GM12878 (cell line): Measurements from ENCODE around the gene RIPK4.

ENCODE experiments used
- CBFB ChIP-seq: IDR thresholded peaks from 2 replicates; pipeline ENCODE4 v1.6.1; 2016; ENCODE audit warnings: antibody characterized with exemption, low read depth
- CHD4 ChIP-seq: fragments of 200-600 bp; sonication (generic); IDR thresholded peaks from 2 replicates; pipeline ENCODE4 v1.6.1; 2016; ENCODE audit warnings: mild to moderate bottlenecking
- EZH2 ChIP-seq: IDR thresholded peaks from 2 replicates; pipeline ENCODE4 v1.6.1; 2012; ENCODE audit warnings: low read depth, mild to moderate bottlenecking, control low read depth, inconsistent platforms, low read length, borderline replicate concordance; ENCODE audit not compliant: control insufficient read depth
- NRF1 ChIP-seq: conservative IDR thresholded peaks from 2 replicates; pipeline ENCODE4 v1.6.1; 2011; ENCODE audit warnings: mild to moderate bottlenecking, low read depth, low read length, improper control_type of control experiment
- POLR2A ChIP-seq: IDR thresholded peaks from 2 replicates; pipeline ENCODE4 v1.6.1; 2011; ENCODE audit warnings: low read depth, mild to moderate bottlenecking, low read length
- POU2F2 ChIP-seq: IDR thresholded peaks from 3 replicates; pipeline ENCODE4 v1.6.1; 2011; ENCODE audit warnings: low read depth, mild to moderate bottlenecking, low read length, borderline replicate concordance
- SMC3 ChIP-seq: IDR thresholded peaks from 2 replicates; pipeline ENCODE4 v1.6.1; 2011; ENCODE audit warnings: low read length, improper control_type of control experiment, borderline replicate concordance
- SRF ChIP-seq, 2 experiments: IDR thresholded peaks; 2 replicates each; pipeline ENCODE4 v1.6.1; 2011; ENCODE audit warnings: low read depth in 2 of 2, low read length in 2 of 2, mild to moderate bottlenecking in 1 of 2, moderate library complexity in 1 of 2
- TCF7 ChIP-seq: IDR thresholded peaks from 2 replicates; pipeline ENCODE4 v1.6.1; 2014; ENCODE audit warnings: antibody characterized with exemption, borderline replicate concordance
- YY1 ChIP-seq: IDR thresholded peaks from 2 replicates; pipeline ENCODE4 v1.6.1; 2011; ENCODE audit warnings: low read depth, mild to moderate bottlenecking, low read length
- ZBTB4 ChIP-seq: fragments of 450-650 bp; formaldehyde crosslinking; IDR thresholded peaks from 2 replicates; pipeline ENCODE4 v1.4.0; 2022; ENCODE audit warnings: mild to moderate bottlenecking, moderate library complexity
- ZNF592 ChIP-seq: fragments of 450-650 bp; IDR thresholded peaks from 2 replicates; pipeline ENCODE4 v1.6.1; 2017; ENCODE audit warnings: mild to moderate bottlenecking, moderate library complexity
- TF ChIP-seq, protein P1 (sequence below), 3 experiments: IDR thresholded peaks in 2 of 3; conservative IDR thresholded peaks in 1 of 3; 2 replicates each; pipeline ENCODE4 v1.5.1; 2011; ENCODE audit warnings: low read depth in 3 of 3, low read length in 3 of 3, mild to moderate bottlenecking in 3 of 3, control low read depth in 2 of 3, moderate library complexity in 2 of 3, inconsistent platforms in 1 of 3, mixed read lengths in 1 of 3; ENCODE audit not compliant: control insufficient read depth in 2 of 3, insufficient read depth in 1 of 3; ENCODE audit errors: extremely low read depth in 1 of 3
- TF ChIP-seq, protein P2 (sequence below): IDR thresholded peaks from 2 replicates; pipeline ENCODE4 v1.6.1; 2012; ENCODE audit warnings: low read depth, low read length, improper control_type of control experiment

DNA sequence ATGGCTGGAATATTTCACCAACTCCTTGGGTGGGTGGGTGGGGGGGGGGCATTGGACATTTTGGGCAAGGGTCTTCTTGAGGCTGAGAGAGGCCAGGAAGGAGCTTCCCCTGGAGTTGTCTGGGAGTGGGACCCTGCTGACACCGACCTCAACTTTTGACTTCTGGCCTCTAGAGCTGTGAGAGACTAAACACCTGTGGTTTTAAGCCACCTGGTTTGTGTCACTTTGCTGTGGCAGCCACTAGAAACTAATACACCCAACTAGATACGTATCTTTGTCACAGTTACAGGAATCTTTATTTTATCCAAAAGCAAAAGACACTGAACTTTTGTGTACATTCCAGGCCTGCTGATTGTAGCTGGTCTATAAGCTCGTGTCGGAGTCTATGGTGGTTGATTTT is 9.9 kb upstream of the RIPK4 start:
- TF ChIP-seq TCF7: no peak
- TF ChIP-seq POU2F2: no peak
- TF ChIP-seq, protein P1, sequence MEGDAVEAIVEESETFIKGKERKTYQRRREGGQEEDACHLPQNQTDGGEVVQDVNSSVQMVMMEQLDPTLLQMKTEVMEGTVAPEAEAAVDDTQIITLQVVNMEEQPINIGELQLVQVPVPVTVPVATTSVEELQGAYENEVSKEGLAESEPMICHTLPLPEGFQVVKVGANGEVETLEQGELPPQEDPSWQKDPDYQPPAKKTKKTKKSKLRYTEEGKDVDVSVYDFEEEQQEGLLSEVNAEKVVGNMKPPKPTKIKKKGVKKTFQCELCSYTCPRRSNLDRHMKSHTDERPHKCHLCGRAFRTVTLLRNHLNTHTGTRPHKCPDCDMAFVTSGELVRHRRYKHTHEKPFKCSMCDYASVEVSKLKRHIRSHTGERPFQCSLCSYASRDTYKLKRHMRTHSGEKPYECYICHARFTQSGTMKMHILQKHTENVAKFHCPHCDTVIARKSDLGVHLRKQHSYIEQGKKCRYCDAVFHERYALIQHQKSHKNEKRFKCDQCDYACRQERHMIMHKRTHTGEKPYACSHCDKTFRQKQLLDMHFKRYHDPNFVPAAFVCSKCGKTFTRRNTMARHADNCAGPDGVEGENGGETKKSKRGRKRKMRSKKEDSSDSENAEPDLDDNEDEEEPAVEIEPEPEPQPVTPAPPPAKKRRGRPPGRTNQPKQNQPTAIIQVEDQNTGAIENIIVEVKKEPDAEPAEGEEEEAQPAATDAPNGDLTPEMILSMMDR (IDR thresholded peaks at IDR 0.05 in 2 of 3, conservative IDR thresholded peaks at IDR 0.05 in 1 of 3; ENCODE audit: control insufficient read depth in 2 of 3, extremely low read depth in 1 of 3, insufficient read depth in 1 of 3, low read depth in 3 of 3, low read length in 3 of 3): no peak
- TF ChIP-seq CHD4: no peak
- no peak for TF ChIP-seq NRF1
- TF ChIP-seq, protein P2, sequence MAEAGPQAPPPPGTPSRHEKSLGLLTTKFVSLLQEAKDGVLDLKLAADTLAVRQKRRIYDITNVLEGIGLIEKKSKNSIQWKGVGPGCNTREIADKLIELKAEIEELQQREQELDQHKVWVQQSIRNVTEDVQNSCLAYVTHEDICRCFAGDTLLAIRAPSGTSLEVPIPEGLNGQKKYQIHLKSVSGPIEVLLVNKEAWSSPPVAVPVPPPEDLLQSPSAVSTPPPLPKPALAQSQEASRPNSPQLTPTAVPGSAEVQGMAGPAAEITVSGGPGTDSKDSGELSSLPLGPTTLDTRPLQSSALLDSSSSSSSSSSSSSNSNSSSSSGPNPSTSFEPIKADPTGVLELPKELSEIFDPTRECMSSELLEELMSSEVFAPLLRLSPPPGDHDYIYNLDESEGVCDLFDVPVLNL: no peak
- TF ChIP-seq SMC3: no peak
- TF ChIP-seq ZNF592: no peak
- TF ChIP-seq ZBTB4 (CRISPR knock-in tag): no peak
- no peak for TF ChIP-seq YY1
- TF ChIP-seq EZH2: no peak
- TF ChIP-seq CBFB: no peak
- TF ChIP-seq POLR2A: no peak
- TF ChIP-seq SRF (IDR thresholded peaks at IDR 0.05; ENCODE audit: low read depth in 2 of 2, low read length in 2 of 2): no peak
